Lower lobe of right lung (tissue), 2 donors: Measurements from ENCODE around the gene TOPORS. TPM values are rescaled to one million over a fixed set of nuclear protein-coding genes. Genes with fewer than 3 reads are reported as not detected.

ENCODE experiments used
- ATAC-seq, 2 donors: fragments of 200-7000 bp; cut with Tn5 transposase; one replicate each; pipeline ENCODE4 v1.9.1; 2020 to 2022; ENCODE audit warnings: mild to moderate bottlenecking in 2 of 2, moderate library complexity in 2 of 2
- DNase-seq: peaks from one replicate; pipeline ENCODE4 v3.0.0-alpha.2; 2020
- H3K27ac ChIP-seq: fragments of 200-600 bp; one replicate; pipeline ENCODE4 v1.8.0; 2022
- H3K27me3 ChIP-seq: fragments of 200-600 bp; one replicate; pipeline ENCODE4 v1.8.0; 2022; ENCODE audit warnings: low read depth
- H3K36me3 ChIP-seq: fragments of 200-600 bp; one replicate; pipeline ENCODE4 v1.8.0; 2022; ENCODE audit warnings: mild to moderate bottlenecking
- H3K4me1 ChIP-seq: fragments of 200-600 bp; one replicate; pipeline ENCODE4 v1.8.0; 2022
- H3K4me3 ChIP-seq: fragments of 200-600 bp; one replicate; pipeline ENCODE4 v1.8.0; 2022; ENCODE audit warnings: mild to moderate bottlenecking
- H3K9me3 ChIP-seq: fragments of 200-600 bp; one replicate; pipeline ENCODE4 v1.8.0; 2022
- CTCF ChIP-seq: fragments of 200-600 bp; IDR thresholded peaks from one replicate; pipeline ENCODE4 v1.8.0; 2022; ENCODE audit warnings: antibody characterized with exemption, mild to moderate bottlenecking
- intact Hi-C: fragments of 100-400 bp; cut with DNase I; formaldehyde crosslinking; loops from one replicate; pipeline ENCODE4 v1.11.0; 2022
- total RNA-seq: library from RNA; stranded (reverse); fragmentation: NEBNext Ultra II Directional; extraction: Animal tissue kit (Norgen Biotek cat#: 25700); gene quantifications from one replicate; pipeline ENCODE4 v1.2.1, GENCODE V29; 2021
- donor health status: DM: no; HTN: yes; CAD: no; lungs with severe emphysema.

TOPORS gene
- total RNA-seq, 1 donor from 2014 or later = 15.4 TPM

- H3K27ac ChIP-seq = peak overlapping the region; percentile 93
Observed at GRCh38 chr9:32573821-32574220, 21.4 kb upstream of the TOPORS start.

GRCh38 chr9:32572900-32573523, 20.6 kb upstream of the TOPORS start, which contains the start of gene NDUFB6:
NDUFB6 (minus strand) TSS chr9:32573159; CDS start chr9:32573060, 99 bp downstream.
- ATAC-seq (peak; percentile 98 to 99), DNase-seq (peak; percentile 97)
- Histone ChIP-seq H3K4me1 (peaks cover 23% of the 10 kb centered on the region), H3K27me3 (no peaks in the 10 kb centered on the region), H3K9me3 (no peaks in the 10 kb centered on the region), H3K27ac (peak within 1 kb of the TSS; percentile 93), H3K36me3 (peaks cover 2% of the 10 kb centered on the region), H3K4me3 (peak within 1 kb of the TSS; percentile 97)
- intact Hi-C loops = no loop called here
- no peak for TF ChIP-seq CTCF

More at GRCh38 chr9:32573821-32574220, 21.4 kb upstream of the TOPORS start:
- ATAC-seq (no peak), DNase-seq (no peak)
- no peaks in the 10 kb centered on the region for H3K27me3 ChIP-seq
- TF ChIP-seq CTCF = no peak
- H3K36me3 ChIP-seq = no peaks in the 10 kb centered on the region
- intact Hi-C loops = no loop called here
- H3K4me1 ChIP-seq = peaks cover 23% of the 10 kb centered on the region
- H3K9me3 ChIP-seq = no peaks in the 10 kb centered on the region
- peak overlapping the region; percentile 97 for H3K4me3 ChIP-seq

- no peaks in the 10 kb centered on the region for H3K27me3 ChIP-seq
- peak overlapping the region; percentile 97 for H3K4me3 ChIP-seq
- DNase-seq (peak; percentile 64), ATAC-seq (peak; percentile 94)
- intact Hi-C loops = no loop called here
- peak; percentile 56 for TF ChIP-seq CTCF
- peaks cover 23% of the 10 kb centered on the region for H3K4me1 ChIP-seq
- peaks cover 10% of the 10 kb centered on the region for H3K36me3 ChIP-seq
- H3K27ac ChIP-seq = peak overlapping the region; percentile 93
- no peaks in the 10 kb centered on the region for H3K9me3 ChIP-seq
Observed at GRCh38 chr9:32571969-32572899, 19.8 kb upstream of the TOPORS start.

GRCh38 chr9:32570262-32570661, 17.9 kb upstream of the TOPORS start:
- no peak for TF ChIP-seq CTCF
- DNase-seq (no peak), ATAC-seq (no peak)
- Histone ChIP-seq H3K4me3 (no peak overlapping the region), H3K9me3 (no peaks in the 10 kb centered on the region), H3K4me1 (peaks cover 23% of the 10 kb centered on the region), H3K27ac (no peak overlapping the region), H3K27me3 (no peaks in the 10 kb centered on the region), H3K36me3 (peaks cover 29% of the 10 kb centered on the region)
- intact Hi-C loops = no loop called here

- Histone ChIP-seq H3K27ac (no peak overlapping the region), H3K4me3 (no peak overlapping the region), H3K9me3 (no peaks in the 10 kb centered on the region), H3K36me3 (peaks cover 40% of the 10 kb centered on the region), H3K27me3 (no peaks in the 10 kb centered on the region), H3K4me1 (peaks cover 12% of the 10 kb centered on the region)
- TF ChIP-seq CTCF = no peak
- DNase-seq (no peak), ATAC-seq (peak in 1 of 2 donors; percentile 37)
- intact Hi-C loops = no loop called here
Observed at GRCh38 chr9:32566770-32567169, 14.4 kb upstream of the TOPORS start.
